Activated T-cell treated with anti-CD3 and anti-CD28 coated beads, Interleukin-2, amount 50 U/mL, for 72 hours (primary cell): ENCODE results near the gene C3orf20. TPM values are rescaled to one million over a fixed set of nuclear protein-coding genes. Genes with fewer than 3 reads are reported as not detected.

Source experiments
- ATAC-seq, 2 donors: fragments of 150-1000 bp; cut with Tn5 transposase; replicated peaks in 1 of 2; 2 replicates each; pipeline ENCODE4 v1.10.0; 2021; ENCODE audit warnings: moderate library complexity in 2 of 2, mild to moderate bottlenecking in 1 of 2
- DNase-seq, 2 donors: peaks; one replicate each; pipeline ENCODE4 v3.0.0; 2021 to 2022; ENCODE audit warnings: mixed read lengths in 1 of 2
- H3K27ac Mint-ChIP-seq: one replicate; pipeline ENCODE4 v1.8.0; 2022; ENCODE audit warnings: mild to moderate bottlenecking, moderate library complexity, mixed read lengths
- H3K27me3 Mint-ChIP-seq: one replicate; pipeline ENCODE4 v1.8.0; 2022; ENCODE audit warnings: low read depth, mixed read lengths
- H3K36me3 Mint-ChIP-seq, 2 donors: one replicate each; pipeline ENCODE4 v1.8.0; 2022; ENCODE audit warnings: mixed read lengths in 2 of 2, mild to moderate bottlenecking in 1 of 2; ENCODE audit not compliant: insufficient read depth in 2 of 2
- H3K4me1 Mint-ChIP-seq: one replicate; pipeline ENCODE4 v1.8.0; 2022; ENCODE audit warnings: low read depth, mixed read lengths
- H3K4me3 Mint-ChIP-seq, 2 donors: one replicate each; pipeline ENCODE4 v1.8.0; 2022; ENCODE audit warnings: mild to moderate bottlenecking in 2 of 2, mixed read lengths in 2 of 2, moderate library complexity in 2 of 2
- H3K9me3 Mint-ChIP-seq, 2 donors: one replicate each; pipeline ENCODE4 v1.8.0; 2022; ENCODE audit warnings: mixed read lengths in 2 of 2
- total RNA-seq, 2 donors: library from RNA; stranded (reverse); gene quantifications; one replicate each; pipeline ENCODE4 v1.2.3, GENCODE V29; 2022

C3orf20 gene
- total RNA-seq, 2 donors from 2014 or later: 0.51 to 1.1 TPM

DNA sequence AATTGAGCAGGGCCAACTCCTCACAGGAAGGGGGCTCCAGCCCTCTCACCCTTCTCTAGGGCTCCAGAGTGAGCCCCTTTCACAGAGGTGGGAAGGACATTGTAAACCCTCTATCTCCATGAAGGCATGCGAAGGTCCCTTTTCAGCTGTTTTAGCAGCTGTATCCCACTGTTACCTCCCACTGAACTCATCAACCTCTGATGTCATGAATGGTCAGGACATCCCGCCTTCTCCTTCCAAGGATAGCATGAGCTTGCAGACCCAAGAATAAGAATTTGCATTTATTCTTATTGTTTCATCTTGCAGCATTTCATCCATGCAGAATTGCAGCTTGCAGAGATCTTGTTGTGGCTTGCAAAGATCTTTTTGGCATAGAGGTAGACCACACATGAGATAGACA lies 119.5 kb downstream of the C3orf20 start:
- H3K27me3 Mint-ChIP-seq: peaks cover 5% of the 10 kb centered on the region
- no peak overlapping the region for H3K27ac Mint-ChIP-seq
- no peaks in the 10 kb centered on the region for H3K4me1 Mint-ChIP-seq
- no peaks in the 10 kb centered on the region for H3K36me3 Mint-ChIP-seq
- no peaks in the 10 kb centered on the region for H3K9me3 Mint-ChIP-seq
- H3K4me3 Mint-ChIP-seq: no peak overlapping the region
- no peak for DNase-seq
- no peak for ATAC-seq

DNA sequence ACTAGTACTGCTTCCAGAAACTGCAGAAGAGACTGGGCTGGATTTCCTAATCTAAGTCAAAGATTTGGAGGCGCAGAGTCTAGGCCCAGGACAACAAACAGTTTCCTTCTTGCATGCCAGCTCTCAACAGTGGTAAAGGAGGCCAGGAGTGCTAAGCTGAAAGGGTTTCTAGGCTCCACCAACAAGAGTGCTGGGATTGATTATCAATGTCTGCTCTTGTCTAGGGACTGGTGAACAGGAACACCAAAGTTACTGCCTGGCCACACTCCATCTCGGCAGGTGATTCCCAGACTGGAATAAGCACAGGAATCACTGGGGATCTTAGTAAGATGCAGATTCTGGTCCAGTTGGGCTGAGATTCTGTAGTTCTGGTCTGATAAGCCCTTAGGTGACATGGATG lies 121.1 kb downstream of the C3orf20 start:
- Mint-ChIP-seq H3K27ac (no peak overlapping the region), H3K36me3 (no peaks in the 10 kb centered on the region), H3K27me3 (no peaks in the 10 kb centered on the region)

DNA sequence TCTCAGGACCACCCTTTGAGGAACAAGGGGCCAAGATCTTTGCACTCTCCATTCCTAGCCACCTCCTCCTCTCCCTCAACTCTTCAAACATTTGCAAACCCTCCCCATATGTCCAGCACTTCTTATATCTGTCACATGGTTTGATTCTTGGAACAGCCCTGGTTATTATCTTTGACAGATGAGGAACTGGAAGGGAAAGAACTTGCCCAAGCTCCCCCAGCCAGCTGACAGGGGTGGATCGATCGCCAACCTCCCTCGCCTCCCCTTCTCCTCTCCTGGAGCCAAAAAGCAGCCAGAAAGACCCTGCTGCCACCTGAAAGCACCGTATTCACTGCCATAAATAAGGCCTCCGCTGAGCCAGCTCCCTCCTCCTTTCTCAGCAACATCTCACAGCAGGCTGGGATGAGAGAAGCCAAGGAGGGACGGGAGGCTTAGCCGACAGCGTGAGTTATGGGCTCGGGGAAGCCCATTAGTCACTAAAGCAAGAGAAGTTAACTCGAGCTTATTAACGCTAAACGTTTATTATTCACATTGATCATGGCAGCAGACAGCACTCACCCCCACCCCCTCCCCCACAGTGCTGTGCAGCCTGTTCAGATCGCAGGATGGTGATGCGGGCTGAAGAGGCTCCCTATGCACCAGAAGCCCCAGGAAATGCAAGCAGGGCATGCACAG lies 121.6 kb downstream of the C3orf20 start:
- Mint-ChIP-seq H3K27ac (no peak overlapping the region), H3K4me3 (no peak overlapping the region), H3K27me3 (no peaks in the 10 kb centered on the region), H3K4me1 (no peaks in the 10 kb centered on the region), H3K36me3 (no peaks in the 10 kb centered on the region), H3K9me3 (no peaks in the 10 kb centered on the region)
- DNase-seq: no peak
- ATAC-seq: no peak

More for the DNA sequence above, 121.1 kb downstream of the C3orf20 start:
- no peak for ATAC-seq
- no peaks in the 10 kb centered on the region for H3K9me3 Mint-ChIP-seq
- no peaks in the 10 kb centered on the region for H3K4me1 Mint-ChIP-seq
- DNase-seq: no peak
- H3K4me3 Mint-ChIP-seq: no peak overlapping the region

DNA sequence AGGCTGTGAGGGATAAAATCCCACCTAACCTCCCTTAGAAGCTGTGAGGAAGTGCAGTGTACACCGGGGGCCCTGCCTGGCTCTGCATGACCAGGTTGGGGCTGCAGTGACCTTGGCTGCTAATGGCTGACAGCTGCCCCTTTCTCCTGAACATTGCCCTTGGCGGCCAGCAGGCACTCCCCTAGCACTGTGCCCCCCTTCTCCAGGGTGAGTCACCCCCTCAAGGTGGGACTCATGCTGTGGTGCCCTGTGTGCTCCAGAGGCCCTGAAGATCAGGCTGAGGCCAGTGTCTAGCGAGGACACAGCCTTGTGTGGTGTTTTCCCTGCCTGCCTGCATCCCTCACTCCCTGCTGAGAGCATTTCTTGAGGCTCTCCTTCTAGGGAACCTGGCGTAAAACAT lies 122.8 kb downstream of the C3orf20 start:
- Mint-ChIP-seq H3K27ac (no peak overlapping the region), H3K36me3 (no peaks in the 10 kb centered on the region), H3K4me1 (no peaks in the 10 kb centered on the region), H3K4me3 (no peak overlapping the region), H3K27me3 (no peaks in the 10 kb centered on the region), H3K9me3 (no peaks in the 10 kb centered on the region)
- ATAC-seq (no peak), DNase-seq (no peak)

DNA sequence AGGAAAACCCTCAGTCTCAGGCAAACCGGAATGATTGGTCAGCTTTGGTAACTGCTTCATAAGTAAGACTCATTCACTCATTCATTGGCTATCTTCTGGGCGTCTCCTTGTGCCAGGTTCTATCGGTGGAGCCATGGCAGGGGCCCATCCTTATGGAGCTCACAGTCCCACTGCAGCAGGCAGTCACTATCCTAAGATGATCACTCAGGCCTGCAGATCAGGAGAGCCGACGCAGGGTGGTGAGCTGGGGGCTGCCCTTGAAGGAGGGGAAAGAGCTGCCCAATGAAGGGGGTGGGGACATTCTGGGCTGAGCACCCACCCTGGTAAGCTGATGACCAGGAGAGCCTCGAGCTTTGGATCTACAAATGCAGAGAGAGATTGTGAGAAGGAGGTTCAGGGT lies 123.3 kb downstream of the C3orf20 start:
- no peak overlapping the region for H3K27ac Mint-ChIP-seq
- no peaks in the 10 kb centered on the region for H3K9me3 Mint-ChIP-seq
- no peak for DNase-seq
- peaks cover 4% of the 10 kb centered on the region for H3K4me1 Mint-ChIP-seq
- H3K4me3 Mint-ChIP-seq: no peak overlapping the region
- no peaks in the 10 kb centered on the region for H3K27me3 Mint-ChIP-seq
- H3K36me3 Mint-ChIP-seq: no peaks in the 10 kb centered on the region
- ATAC-seq: no peak

DNA sequence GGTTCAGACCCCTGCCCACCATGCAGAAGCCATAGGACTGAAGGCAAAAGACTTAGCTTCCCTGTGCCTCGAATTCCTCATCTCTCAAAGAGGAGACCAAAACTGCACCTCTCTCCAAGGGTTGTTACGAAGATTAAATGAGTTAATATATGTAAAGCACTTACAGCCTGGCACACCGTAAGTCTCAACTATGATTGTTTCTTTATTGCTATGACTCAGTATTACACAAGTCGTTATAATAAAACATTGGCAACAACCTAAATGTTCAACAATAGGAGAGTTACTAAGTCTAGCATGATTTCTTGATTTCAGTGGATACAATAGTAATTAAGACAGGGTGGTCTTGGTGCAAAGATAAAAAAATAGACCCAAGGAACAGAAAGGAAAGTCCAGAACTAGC lies 124.2 kb downstream of the C3orf20 start:
- Mint-ChIP-seq H3K4me1 (peaks cover 13% of the 10 kb centered on the region), H3K27ac (no peak overlapping the region), H3K36me3 (no peaks in the 10 kb centered on the region), H3K27me3 (no peaks in the 10 kb centered on the region), H3K9me3 (no peaks in the 10 kb centered on the region), H3K4me3 (no peak overlapping the region)
- ATAC-seq: no peak
- no peak for DNase-seq

DNA sequence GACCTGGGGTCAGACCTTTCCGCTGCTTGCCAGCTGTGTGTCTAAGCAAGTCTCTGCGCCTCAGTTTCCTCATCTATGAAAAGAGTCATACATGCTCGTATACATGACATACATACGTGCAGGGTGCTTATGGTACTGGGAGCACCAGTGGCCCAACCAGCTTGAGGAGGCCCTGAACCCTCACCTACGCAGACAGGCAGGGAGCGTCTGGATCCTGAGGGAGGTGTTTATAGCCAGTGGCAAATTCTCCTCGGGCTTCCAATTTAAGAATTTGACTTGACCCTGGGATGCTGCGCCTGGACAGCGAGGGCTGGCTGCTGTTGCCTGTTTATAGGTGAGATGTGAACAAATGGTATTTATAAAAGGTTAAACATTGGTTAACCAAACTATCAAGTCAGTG lies 126.1 kb downstream of the C3orf20 start:
- Mint-ChIP-seq H3K4me3 (no peak overlapping the region), H3K27me3 (peaks cover 7% of the 10 kb centered on the region), H3K36me3 (no peaks in the 10 kb centered on the region), H3K4me1 (peaks cover 25% of the 10 kb centered on the region), H3K9me3 (no peaks in the 10 kb centered on the region), H3K27ac (no peak overlapping the region)
- ATAC-seq: no peak
- no peak for DNase-seq

DNA sequence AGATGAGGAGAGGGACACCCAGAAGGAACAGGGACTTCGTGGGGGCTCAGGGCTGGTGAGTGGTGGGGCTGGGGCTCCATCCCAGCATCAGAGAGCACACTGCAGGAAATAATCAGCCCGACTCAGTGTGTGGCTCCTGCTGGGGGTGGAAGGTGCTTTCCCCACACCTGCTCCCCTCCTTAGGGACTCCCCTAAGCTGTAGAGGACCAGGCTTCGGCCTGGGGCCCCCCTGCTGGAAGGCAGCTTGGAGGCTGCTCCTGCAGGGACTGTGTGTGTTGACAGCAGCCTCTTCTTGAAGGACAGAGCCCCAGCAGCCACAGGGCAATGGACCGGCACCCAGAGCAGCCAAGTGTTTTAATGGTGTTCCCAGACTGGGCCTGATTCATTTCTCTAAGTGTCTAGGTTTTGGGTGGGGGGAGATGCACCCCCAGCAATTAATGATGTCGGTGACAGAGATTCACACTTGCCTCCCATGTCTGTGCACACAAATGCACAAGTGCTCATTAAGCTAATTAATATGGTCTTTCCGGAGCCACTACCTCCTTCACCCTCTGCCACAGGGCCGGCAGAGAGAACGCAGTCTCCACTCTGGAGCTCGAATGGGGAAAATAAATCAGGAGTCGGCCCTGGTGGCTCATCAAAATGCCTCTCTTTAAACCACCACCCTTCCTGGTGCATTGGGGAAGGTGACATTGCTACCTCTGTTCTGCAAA lies 126.9 kb downstream of the C3orf20 start:
- DNase-seq: no peak
- H3K4me3 Mint-ChIP-seq: no peak overlapping the region
- H3K27me3 Mint-ChIP-seq: peaks cover 15% of the 10 kb centered on the region
- H3K4me1 Mint-ChIP-seq: peaks cover 28% of the 10 kb centered on the region
- H3K27ac Mint-ChIP-seq: no peak overlapping the region
- H3K9me3 Mint-ChIP-seq: no peaks in the 10 kb centered on the region
- no peaks in the 10 kb centered on the region for H3K36me3 Mint-ChIP-seq
- ATAC-seq: no peak

DNA sequence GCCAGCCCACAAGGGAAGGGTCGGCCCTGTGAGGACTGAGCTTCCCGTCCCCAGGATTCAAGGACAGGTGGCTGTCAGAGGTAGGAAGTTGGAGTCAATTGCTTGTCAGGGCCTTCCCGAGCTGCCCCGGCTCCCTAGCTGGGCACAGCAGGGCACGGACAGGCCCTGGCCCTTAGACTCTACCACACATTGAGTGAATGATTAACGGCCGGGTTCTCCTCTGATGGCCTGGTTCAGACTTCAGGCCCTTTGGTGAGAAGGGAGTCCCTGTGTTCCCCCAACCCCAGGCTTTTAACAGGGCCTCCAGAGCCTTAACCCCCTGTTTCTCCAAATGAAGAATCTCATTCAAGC lies 127.4 kb downstream of the C3orf20 start:
- H3K9me3 Mint-ChIP-seq: no peaks in the 10 kb centered on the region
- peaks cover 31% of the 10 kb centered on the region for H3K4me1 Mint-ChIP-seq
- ATAC-seq: no peak
- H3K27me3 Mint-ChIP-seq: peaks cover 17% of the 10 kb centered on the region
- H3K36me3 Mint-ChIP-seq: no peaks in the 10 kb centered on the region
- DNase-seq: no peak
- H3K4me3 Mint-ChIP-seq: no peak overlapping the region
- no peak overlapping the region for H3K27ac Mint-ChIP-seq

DNA sequence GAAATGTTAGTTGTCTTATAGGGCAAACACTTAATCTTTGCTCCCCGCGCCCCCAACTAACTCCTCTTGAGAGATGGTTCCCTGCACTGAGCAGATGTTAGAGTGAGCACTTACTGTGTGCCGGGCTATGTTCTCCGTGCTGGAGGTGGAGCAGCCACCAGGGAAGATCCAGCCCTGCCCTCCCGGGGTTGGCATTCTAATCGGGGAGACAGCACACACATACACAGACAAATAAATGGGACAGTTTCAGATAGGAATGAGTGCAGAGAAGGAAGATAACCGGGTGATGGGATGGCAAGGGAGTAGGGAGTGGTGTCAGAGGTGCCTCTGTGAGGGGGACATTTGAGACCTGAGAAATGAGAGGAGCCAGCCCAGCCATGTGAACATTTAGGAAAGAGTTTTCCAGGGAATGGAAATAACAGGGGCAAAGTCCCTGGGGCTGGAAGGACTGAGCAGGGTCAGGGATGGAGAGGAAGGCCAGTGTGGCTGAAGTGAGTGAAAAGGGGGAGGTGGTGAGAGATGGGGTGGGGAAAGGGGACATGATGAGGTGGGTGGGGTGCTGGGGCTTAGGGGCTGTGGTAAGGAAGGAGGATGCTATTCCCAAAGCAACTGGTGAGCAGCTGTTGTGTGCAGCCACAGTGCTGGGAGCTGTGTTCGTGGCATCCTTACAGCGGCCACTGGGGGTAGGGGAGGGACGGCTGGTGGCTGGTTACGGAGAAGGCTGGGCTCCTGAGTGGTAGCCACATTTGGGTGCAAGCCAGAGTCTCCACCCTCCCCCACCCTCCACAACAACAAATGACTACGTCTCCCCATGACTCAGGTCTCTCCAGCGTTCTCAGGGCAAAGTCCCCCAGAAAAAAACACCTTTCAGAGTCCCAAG lies 128.4 kb downstream of the C3orf20 start:
- ATAC-seq: peak; percentile 72 to 77
- Mint-ChIP-seq H3K27ac (no peak overlapping the region), H3K9me3 (no peaks in the 10 kb centered on the region), H3K36me3 (no peaks in the 10 kb centered on the region), H3K4me1 (peaks cover 31% of the 10 kb centered on the region), H3K4me3 (no peak overlapping the region), H3K27me3 (peaks cover 19% of the 10 kb centered on the region)
- peak; percentile 6 to 37 for DNase-seq

DNA sequence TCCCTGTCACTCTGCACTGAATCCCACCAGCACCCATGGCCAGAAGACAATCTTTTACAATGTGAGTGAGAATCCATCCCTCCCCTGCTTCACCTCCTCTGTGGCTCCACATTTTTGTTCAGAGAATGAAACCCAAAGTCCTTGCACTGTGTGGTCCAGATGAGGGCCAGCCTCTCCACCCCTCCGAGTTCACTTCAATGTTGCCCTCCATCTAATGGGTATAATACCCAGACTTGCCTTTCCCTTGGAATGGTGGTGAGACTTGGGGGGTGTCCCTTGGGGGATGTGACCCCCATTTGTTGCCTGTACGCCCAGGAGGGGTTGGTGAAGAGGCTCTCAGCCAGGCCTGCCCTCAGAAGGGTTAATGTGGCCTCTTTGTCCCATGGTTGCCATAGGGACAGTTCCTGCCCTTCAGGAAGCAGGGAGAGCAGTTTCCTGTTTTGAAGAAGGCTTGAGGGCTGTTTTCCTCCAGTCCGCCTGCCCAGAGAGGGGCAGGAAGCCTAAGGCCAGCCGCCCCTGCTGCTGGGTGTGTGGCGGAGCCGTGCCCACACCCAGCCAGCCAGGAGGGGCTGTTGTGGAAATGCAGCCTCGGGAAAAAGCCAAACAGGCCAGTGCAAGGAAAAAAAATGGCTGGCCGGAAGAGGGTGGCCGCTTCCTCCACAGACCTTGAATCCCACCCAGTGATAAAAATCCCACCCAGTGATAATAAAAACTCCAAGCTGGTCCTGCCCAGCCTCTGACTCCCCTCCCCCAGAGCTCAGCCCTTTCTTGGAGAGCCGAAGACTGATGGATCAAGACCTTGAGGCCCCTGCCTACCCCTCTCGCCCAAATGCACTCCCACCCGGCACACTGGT lies 129.3 kb downstream of the C3orf20 start:
- Mint-ChIP-seq H3K36me3 (no peaks in the 10 kb centered on the region), H3K9me3 (no peaks in the 10 kb centered on the region), H3K4me1 (peaks cover 31% of the 10 kb centered on the region), H3K27ac (no peak overlapping the region), H3K4me3 (no peak overlapping the region), H3K27me3 (peaks cover 27% of the 10 kb centered on the region)
- DNase-seq: no peak
- no peak for ATAC-seq

DNA sequence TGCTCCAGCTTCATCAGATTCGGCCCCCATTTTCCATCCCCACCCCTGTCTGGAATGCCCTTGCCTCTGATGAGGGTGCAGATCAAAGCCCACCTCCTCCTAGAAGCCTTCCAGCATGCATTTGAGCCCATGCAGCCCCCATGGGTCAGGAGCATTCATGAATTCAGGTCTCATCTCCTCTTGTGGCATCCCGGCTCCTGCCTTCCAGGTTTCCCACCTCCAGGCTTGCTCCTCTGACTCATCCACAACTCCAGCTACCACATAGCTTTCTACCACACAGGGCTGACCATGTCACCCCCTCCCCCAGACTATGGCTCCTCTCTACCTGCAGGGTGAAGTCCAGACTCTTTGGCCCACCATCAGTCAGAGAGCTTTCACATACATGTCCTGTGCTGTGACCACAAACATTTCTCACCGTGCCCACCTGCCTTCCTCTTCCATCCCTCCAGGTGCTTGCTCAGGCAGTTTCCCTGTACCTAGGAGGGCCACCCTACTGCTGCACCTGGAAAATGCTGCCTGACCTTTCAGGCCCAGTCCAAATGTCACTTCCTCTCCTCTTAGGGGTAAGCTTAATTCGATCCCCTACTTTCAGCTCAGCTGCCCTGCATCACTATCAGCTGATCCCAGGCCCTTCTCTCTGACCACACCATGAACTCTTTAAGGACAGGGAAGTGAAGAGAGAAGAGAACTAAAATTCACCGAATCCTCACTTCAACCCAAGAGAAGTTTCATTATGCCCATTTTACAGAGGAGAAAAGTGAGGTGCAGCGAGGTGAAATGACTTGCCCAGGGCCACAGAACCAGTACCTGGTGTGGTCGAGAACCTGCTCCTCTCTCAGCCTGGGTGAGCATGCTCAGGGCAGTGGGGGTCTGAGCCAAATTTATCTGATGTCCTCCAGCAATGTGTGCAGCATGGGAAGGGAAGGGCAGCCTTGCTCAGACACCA lies 130.2 kb downstream of the C3orf20 start:
- H3K4me1 Mint-ChIP-seq: peaks cover 31% of the 10 kb centered on the region
- ATAC-seq (no peak), DNase-seq (no peak)
- H3K36me3 Mint-ChIP-seq: no peaks in the 10 kb centered on the region
- no peak overlapping the region for H3K4me3 Mint-ChIP-seq
- H3K9me3 Mint-ChIP-seq: no peaks in the 10 kb centered on the region
- no peak overlapping the region for H3K27ac Mint-ChIP-seq
- peaks cover 36% of the 10 kb centered on the region for H3K27me3 Mint-ChIP-seq
